GM12878 (cell line): ENCODE data around the gene TMC6. TPM values are rescaled to one million over a fixed set of nuclear protein-coding genes. Genes with fewer than 3 reads are reported as not detected.

Source experiments
- FOXM1 ChIP-seq: IDR thresholded peaks from 2 replicates; pipeline ENCODE4 v1.6.1; 2012; ENCODE audit warnings: low read depth, mild to moderate bottlenecking, inconsistent platforms, low read length, moderate library complexity
- MXI1 ChIP-seq: fragments of 150-350 bp; IDR thresholded peaks from 2 replicates; pipeline ENCODE4 v1.6.1; 2011; ENCODE audit warnings: low read depth, mild to moderate bottlenecking, inconsistent platforms, low read length, improper control_type of control experiment
- NFYB ChIP-seq: IDR thresholded peaks from 2 replicates; pipeline ENCODE4 v1.6.1; 2011; ENCODE audit warnings: low read depth, mild to moderate bottlenecking, low read length, improper control_type of control experiment, moderate library complexity; ENCODE audit not compliant: insufficient read depth
- POLR2AphosphoS2 ChIP-seq: IDR thresholded peaks from 2 replicates; pipeline ENCODE4 v1.6.1; 2011; ENCODE audit warnings: low read depth, mild to moderate bottlenecking, low read length, improper control_type of control experiment, moderate library complexity
- RCOR1 ChIP-seq: conservative IDR thresholded peaks from 2 replicates; pipeline ENCODE4 v1.6.1; 2012; ENCODE audit warnings: low read depth, low read length, improper control_type of control experiment
- SIX5 ChIP-seq: IDR thresholded peaks from 2 replicates; pipeline ENCODE4 v1.6.1; 2011; ENCODE audit warnings: mild to moderate bottlenecking, low read depth, low read length, moderate library complexity; ENCODE audit not compliant: severe bottlenecking
- STAT3 ChIP-seq: IDR thresholded peaks from 2 replicates; pipeline ENCODE4 v1.6.1; 2011; ENCODE audit warnings: low read depth, low read length, improper control_type of control experiment
- TARDBP ChIP-seq: IDR thresholded peaks from 2 replicates; pipeline ENCODE4 v1.6.1; 2016; ENCODE audit warnings: borderline replicate concordance
- TCF12 ChIP-seq: IDR thresholded peaks from 2 replicates; pipeline ENCODE4 v1.6.1; 2011; ENCODE audit warnings: low read depth, mild to moderate bottlenecking, low read length
- YBX1 ChIP-seq: fragments of 450-650 bp; IDR thresholded peaks from 2 replicates; pipeline ENCODE4 v1.6.1; 2016; ENCODE audit warnings: antibody characterized with exemption
- polyA plus RNA-seq, 11 experiments: library from polyadenylated mRNA; depleted of rRNA in 4 of 11; unstranded in 6 of 11; stranded (reverse) in 5 of 11; fragments of >200 nt; fragmentation: Nextera tagmentation in 4 of 11; fragmentation: Illumina TruSeq in 1 of 11; extraction: Ambion mirVana in 4 of 11; extraction: Trizol in 1 of 11; gene quantifications; 1 replicate in 1 of 11; 2 replicates in 10 of 11; pipeline versions ENCODE4 v1.2.1 to v1.2.3, GENCODE V29; 2011 to 2016; ENCODE audit warnings: inconsistent platforms in 2 of 11, missing spikeins in 2 of 11, low read depth in 1 of 11
- total RNA-seq, 4 experiments: library from RNA; depleted of rRNA in 3 of 4; stranded (reverse); fragments of >200 nt in 3 of 4; fragmentation: Illumina TruSeq in 1 of 4; extraction: Trizol in 1 of 4; gene quantifications; 2 replicates each; pipeline versions ENCODE4 v1.2.1 to v1.2.3, GENCODE V29; 2013 to 2021
- TF ChIP-seq, protein P1 (sequence below): IDR thresholded peaks from 2 replicates; pipeline ENCODE4 v1.6.1; 2011; ENCODE audit warnings: low read depth, low read length, improper control_type of control experiment, borderline replicate concordance
- TF ChIP-seq, protein P2 (sequence below): IDR thresholded peaks from 2 replicates; pipeline ENCODE4 v1.6.1; 2012; ENCODE audit warnings: improper control_type of control experiment, low read depth, low read length; ENCODE audit not compliant: insufficient replicate concordance

The TMC6 gene
- total and polyA plus RNA-seq, 10 of the 15 experiments (the other 5 are each of a cell fraction or from before 2014, with no cell fraction given), result 1.9 to 232 (median 60.6) TPM

DNA sequence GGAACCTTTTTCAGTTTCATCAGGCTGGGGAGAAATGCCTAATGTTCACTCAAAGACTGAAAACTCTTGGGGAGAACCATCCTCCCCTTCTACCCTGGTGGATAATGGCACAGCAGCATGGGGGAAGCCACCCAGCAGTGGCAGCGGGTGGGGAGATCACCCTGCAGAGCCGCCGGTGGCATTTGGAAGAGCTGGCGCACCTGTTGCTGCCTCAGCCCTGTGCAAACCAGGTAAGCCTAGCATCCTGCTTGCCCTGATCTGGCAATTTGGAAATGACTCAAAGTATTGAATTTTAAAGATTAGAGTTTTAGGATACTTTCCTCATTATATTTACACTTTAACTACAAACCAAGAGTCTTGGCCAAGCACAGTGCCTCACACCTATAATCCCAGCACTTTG is 63.8 kb downstream of the TMC6 start (continued):
- TF ChIP-seq POLR2AphosphoS2, result no peak
- TF ChIP-seq SIX5, result no peak
- TF ChIP-seq FOXM1, result no peak
- no peak for TF ChIP-seq MXI1
- TF ChIP-seq RCOR1, result no peak
- TF ChIP-seq, protein P1, sequence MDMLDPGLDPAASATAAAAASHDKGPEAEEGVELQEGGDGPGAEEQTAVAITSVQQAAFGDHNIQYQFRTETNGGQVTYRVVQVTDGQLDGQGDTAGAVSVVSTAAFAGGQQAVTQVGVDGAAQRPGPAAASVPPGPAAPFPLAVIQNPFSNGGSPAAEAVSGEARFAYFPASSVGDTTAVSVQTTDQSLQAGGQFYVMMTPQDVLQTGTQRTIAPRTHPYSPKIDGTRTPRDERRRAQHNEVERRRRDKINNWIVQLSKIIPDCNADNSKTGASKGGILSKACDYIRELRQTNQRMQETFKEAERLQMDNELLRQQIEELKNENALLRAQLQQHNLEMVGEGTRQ, result no peak
- TF ChIP-seq TARDBP, result no peak
- TF ChIP-seq, protein P2, sequence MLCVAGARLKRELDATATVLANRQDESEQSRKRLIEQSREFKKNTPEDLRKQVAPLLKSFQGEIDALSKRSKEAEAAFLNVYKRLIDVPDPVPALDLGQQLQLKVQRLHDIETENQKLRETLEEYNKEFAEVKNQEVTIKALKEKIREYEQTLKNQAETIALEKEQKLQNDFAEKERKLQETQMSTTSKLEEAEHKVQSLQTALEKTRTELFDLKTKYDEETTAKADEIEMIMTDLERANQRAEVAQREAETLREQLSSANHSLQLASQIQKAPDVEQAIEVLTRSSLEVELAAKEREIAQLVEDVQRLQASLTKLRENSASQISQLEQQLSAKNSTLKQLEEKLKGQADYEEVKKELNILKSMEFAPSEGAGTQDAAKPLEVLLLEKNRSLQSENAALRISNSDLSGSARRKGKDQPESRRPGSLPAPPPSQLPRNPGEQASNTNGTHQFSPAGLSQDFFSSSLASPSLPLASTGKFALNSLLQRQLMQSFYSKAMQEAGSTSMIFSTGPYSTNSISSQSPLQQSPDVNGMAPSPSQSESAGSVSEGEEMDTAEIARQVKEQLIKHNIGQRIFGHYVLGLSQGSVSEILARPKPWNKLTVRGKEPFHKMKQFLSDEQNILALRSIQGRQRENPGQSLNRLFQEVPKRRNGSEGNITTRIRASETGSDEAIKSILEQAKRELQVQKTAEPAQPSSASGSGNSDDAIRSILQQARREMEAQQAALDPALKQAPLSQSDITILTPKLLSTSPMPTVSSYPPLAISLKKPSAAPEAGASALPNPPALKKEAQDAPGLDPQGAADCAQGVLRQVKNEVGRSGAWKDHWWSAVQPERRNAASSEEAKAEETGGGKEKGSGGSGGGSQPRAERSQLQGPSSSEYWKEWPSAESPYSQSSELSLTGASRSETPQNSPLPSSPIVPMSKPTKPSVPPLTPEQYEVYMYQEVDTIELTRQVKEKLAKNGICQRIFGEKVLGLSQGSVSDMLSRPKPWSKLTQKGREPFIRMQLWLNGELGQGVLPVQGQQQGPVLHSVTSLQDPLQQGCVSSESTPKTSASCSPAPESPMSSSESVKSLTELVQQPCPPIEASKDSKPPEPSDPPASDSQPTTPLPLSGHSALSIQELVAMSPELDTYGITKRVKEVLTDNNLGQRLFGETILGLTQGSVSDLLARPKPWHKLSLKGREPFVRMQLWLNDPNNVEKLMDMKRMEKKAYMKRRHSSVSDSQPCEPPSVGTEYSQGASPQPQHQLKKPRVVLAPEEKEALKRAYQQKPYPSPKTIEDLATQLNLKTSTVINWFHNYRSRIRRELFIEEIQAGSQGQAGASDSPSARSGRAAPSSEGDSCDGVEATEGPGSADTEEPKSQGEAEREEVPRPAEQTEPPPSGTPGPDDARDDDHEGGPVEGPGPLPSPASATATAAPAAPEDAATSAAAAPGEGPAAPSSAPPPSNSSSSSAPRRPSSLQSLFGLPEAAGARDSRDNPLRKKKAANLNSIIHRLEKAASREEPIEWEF, result no peak
- no peak for TF ChIP-seq YBX1
- no peak for TF ChIP-seq NFYB
- TF ChIP-seq TCF12, result no peak
- TF ChIP-seq STAT3, result no peak
